HG02981 (cell line): ENCODE measurements around the gene TUBB4A.

Experiments used
- ATAC-seq: cut with Tn5 transposase; IDR thresholded peaks from one replicate; pipeline ENCODE4 v1.9.1; 2021; ENCODE audit warnings: mild to moderate bottlenecking, moderate library complexity; ENCODE audit not compliant: unreplicated experiment

Gene TUBB4A

GRCh38 chr19:6498294-6499036 is 3.6 kb downstream of the TUBB4A start:
- no peak for ATAC-seq

- ATAC-seq: no peak
Observed at GRCh38 chr19:6495947-6496346, 6.2 kb downstream of the TUBB4A start.

GRCh38 chr19:6494438-6495036 is 7.6 kb downstream of the TUBB4A start:
- no peak for ATAC-seq

- ATAC-seq: no peak
Observed at GRCh38 chr19:6491802-6492592, 10.1 kb downstream of the TUBB4A start.

GRCh38 chr19:6490134-6490533 is 12.0 kb downstream of the TUBB4A start:
- ATAC-seq: no peak

GRCh38 chr19:6489278-6490061 is 12.6 kb downstream of the TUBB4A start:
- ATAC-seq: no peak

- no peak for ATAC-seq
Observed at GRCh38 chr19:6484831-6485230, 17.3 kb downstream of the TUBB4A start.

GRCh38 chr19:6484230-6484629 is 17.9 kb downstream of the TUBB4A start:
- ATAC-seq: no peak

GRCh38 chr19:6483235-6483634 is 18.9 kb downstream of the TUBB4A start:
- ATAC-seq: no peak

- ATAC-seq: no peak
Observed at GRCh38 chr19:6482343-6482686, 19.8 kb downstream of the TUBB4A start.

- no peak for ATAC-seq
Observed at GRCh38 chr19:6481541-6482342, 20.4 kb downstream of the TUBB4A start, which contains the start of gene DENND1C. Gene DENND1C (minus strand): TSS chr19:6481787. CDS start chr19:6481695, 92 bp downstream.

- no peak for ATAC-seq
Observed at GRCh38 chr19:6480848-6481415, 21.2 kb downstream of the TUBB4A start.

GRCh38 chr19:6479836-6480398 is 22.2 kb downstream of the TUBB4A start:
- ATAC-seq: no peak

GRCh38 chr19:6478815-6479214 is 23.3 kb downstream of the TUBB4A start:
- no peak for ATAC-seq

GRCh38 chr19:6476896-6477431 is 25.1 kb downstream of the TUBB4A start:
- no peak for ATAC-seq

- ATAC-seq: no peak
Observed at GRCh38 chr19:6476155-6476895, 25.8 kb downstream of the TUBB4A start.

- no peak for ATAC-seq
Observed at GRCh38 chr19:6475321-6476108, 26.6 kb downstream of the TUBB4A start.

GRCh38 chr19:6473647-6474046 is 28.5 kb downstream of the TUBB4A start:
- no peak for ATAC-seq
